HG02973 (cell line): ENCODE measurements around the gene FAM114A2.

Source experiments
- ATAC-seq: cut with Tn5 transposase; IDR thresholded peaks from one replicate; pipeline ENCODE4 v1.9.1; 2021; ENCODE audit warnings: moderate library complexity; ENCODE audit not compliant: unreplicated experiment

FAM114A2 gene

DNA sequence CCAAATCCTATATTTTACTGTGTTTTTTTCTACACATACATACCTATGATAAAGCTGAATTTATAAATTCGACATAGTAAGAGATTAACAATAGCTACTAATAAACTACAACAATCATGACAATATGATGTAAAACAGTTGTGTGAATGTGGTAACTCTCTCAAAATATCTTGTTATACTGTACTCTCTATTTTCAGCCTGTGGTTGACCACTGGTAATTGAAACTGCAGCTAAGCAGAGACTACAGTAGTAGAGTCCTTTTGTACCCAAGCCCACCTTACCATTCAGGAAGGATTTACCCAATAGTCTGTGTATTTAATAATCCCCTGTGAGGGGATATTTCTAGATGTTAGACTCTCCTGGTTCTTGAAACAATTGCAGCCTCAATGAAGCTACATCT is 86.7 kb downstream of the FAM114A2 start:
- no peak for ATAC-seq

- ATAC-seq = no peak
These were observed 97.4 kb downstream of the FAM114A2 start for GRCh38 chr5:153941265-153941664.
